ENCODE results near the gene SPINT1.
"Not testable (repeated sequence)": the region's sequence is repeated elsewhere in the genome, so short reads cannot be mapped to it uniquely, and the experiment has no call there.

The SPINT1 gene

DNA sequence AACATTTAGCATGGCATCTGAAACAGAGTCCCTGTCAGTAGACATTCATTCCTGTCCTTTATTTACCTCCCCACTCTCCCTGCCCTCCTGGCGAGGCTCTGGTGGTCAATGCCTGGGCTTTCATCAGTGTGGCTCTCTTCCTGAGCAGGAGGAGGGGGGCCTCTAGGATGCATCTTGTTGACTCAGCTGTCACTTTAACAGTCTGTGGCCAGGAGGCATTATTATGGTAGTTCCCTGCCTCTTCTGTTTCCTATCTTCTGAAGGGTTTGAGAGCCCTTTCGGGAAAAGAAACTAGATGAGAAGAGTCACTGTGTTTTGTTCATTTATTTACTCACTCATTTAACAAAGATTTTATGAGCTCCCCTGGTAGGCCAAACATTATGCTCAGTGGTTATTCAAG is 13.0 kb upstream of the SPINT1 start:
- DNase-seq: no peak

- DNase-seq: no peak
Measured at GRCh38 chr15:40831861-40832260, 12.0 kb upstream of the SPINT1 start.

DNA sequence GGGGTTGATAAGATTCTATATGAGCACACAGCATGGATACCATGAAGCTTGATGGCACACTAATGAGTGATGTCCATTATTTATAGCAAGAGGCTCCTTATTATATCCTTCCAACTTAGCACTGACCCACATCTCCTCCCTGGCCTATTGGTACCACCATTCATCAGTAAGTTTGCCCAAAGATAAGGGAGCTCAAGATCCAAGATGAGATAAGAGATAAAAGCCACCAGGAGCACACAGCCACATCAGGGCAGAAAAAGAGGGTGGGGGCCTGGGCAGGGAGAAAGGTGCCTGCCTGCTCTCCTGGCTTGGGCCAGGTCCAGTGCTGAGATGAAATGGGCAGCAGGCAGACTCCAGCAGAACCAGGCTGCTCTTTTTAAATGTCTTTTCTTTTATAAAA is 10.9 kb upstream of the SPINT1 start:
- no peak for DNase-seq

GRCh38 chr15:40836020-40836419 is 7.8 kb upstream of the SPINT1 start:
- no peak for DNase-seq

GRCh38 chr15:40838756-40839155 is 5.1 kb upstream of the SPINT1 start:
- DNase-seq: no peak

DNA sequence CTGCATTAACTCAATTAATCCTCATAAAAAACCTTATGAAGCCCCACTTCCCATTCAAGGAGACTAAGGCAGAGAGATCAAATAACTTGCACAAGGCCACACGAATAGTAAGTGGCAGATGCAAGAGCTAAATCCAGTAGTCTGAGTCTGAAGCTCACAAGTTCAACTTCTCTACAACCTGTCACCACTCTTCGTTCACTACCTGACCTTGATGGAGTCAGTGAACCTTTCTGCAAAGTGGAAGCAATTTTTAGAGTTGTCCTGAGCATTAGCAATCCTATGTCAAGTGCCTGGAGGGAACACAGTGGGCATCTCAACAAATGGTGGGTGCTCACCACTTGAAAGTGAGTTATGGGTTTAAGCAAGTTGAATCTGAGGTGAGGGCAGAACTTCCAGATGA is 2.1 kb upstream of the SPINT1 start:
- no peak for DNase-seq

DNA sequence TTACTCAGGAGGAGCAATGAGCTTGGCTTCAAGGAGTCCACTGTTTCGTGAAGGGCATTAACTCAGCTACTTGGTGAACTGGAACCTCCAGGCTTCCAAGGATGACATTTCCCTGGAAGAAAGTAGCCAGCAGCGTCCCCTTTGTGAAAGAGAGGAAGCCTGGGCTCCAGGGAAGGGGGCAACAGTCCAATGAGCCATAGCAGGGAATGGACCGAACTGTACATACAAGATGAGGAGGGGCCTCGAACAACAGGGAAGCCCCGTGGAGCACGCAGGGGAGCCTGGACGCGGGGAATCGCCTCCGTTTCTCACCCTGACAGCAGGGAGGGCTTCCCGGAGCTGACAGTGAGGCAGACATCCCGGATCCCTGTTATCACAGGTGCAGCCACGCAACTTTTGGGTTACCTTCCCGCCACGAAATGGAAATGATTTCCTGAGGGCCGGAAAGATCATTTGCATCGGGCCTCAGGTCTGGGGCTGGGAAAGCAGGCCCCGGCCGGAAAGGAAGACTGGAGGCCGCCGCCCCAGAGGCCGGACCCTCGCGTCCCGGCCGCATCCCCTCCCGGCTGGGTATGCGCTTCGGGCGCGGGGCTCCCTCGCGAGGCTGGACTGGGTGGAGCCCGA is 475 bp upstream of the SPINT1 start:
- DNase-seq: no peak

DNA sequence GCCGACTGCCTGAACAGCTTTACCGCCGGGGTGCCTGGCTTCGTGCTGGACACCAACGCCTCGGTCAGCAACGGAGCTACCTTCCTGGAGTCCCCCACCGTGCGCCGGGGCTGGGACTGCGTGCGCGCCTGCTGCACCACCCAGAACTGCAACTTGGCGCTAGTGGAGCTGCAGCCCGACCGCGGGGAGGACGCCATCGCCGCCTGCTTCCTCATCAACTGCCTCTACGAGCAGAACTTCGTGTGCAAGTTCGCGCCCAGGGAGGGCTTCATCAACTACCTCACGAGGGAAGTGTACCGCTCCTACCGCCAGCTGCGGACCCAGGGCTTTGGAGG is 815 bp downstream of the SPINT1 start:
- peak; percentile 5 for DNase-seq

DNA sequence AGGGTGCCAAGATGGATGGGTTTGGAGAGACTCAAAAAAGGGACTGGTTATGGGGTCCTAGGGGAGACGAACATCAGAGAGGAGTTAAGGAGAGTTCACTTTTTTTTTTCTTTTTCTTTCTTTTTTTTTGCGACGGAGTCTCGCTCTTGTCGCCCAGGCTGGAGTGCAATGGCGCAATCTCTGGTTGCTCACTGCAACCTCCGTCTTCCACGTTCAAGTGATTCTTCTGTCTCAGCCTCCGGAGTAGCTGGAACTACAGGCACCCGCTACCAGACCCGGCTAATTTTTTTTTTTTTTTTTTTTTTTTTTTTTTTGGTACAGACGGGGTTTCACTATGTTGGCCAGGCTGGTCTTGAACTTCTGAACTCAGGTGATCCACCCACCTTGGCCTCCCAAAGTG is 1.2 kb downstream of the SPINT1 start:
- no peak for DNase-seq

DNA sequence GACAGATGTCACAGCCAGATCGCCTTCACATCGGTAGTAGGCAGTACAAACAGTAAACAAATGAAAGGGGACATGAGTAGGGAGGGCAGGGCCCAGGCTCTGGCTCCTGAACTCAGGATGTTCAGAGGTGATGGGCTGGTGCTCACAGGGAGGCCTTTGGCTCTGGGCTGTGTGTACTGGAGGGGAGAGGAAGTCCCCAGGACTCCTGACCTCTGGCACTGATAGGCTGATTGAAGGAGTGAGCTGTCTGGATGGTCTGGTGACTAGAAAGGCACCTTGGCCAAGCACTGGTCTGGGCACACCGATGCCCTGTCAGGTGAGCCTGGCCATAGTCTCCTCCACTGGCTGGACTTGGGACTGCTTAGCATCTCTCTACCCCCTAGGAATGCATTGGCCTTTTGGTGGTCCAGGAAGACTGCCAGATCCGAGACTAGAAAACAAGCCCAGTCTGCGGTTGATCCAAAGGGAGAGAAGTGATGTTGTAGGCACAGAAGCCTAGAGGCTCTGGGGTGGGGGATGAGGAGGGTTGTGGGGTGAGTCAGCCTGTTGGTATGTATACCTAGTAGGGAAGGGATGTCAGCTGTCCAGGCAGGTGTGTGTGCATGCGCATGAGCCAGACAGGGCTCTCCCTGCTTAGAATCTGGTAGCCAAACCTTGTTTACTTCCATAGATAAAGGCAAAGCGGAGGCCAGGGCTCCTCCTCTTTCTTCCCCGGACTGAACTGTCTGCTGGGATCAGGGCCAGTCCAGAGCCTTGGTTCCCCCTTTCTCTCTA is 1.9 kb downstream of the SPINT1 start:
- DNase-seq: no peak

DNA sequence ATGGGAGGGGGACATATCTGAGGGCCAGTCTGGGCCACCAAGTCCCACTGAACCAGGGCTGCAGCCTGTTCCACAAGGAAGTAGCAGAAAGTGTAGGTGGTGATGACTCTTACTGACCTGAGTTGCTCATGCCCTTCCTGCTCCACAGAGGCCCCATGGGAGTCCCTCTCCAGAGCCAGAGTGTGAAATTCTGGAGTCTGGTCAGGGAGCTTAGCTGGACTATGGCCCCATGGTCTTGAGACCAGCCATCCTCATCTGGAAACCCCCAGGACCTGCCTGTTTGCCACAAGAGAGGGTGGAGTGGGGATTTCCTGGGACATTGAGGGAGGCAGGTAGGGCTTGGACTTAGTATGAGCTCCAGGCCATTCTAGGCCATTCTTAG is 3.0 kb downstream of the SPINT1 start:
- DNase-seq: no peak

GRCh38 chr15:40847223-40847961 is 3.5 kb downstream of the SPINT1 start:
- DNase-seq: no peak

DNA sequence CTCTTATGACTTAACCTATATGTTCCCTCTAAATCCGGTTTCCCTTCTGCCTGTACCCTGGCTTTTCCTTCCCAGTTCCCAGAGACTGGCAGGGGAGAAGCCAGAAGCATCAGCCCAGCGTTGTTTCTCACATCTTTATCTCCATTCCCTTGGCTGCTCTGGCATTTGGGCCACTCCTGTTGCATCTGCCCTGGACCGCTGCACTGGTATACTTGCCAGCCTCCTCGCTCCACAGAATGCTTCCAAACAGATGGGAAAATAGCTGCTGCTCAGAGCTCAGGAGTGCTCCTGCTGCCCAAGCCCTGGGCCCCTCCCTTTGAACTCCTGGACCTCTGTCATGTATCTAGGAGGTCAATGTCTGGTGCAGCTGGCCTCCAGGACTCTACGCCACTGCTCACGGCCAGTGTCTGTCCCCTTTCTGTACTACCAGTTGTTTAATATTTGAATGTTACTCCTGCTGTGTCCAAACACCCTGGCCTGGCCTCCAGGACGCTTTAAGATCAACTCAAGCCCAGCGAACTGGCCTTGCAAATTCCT is 6.8 kb downstream of the SPINT1 start:
- no peak for DNase-seq

DNA sequence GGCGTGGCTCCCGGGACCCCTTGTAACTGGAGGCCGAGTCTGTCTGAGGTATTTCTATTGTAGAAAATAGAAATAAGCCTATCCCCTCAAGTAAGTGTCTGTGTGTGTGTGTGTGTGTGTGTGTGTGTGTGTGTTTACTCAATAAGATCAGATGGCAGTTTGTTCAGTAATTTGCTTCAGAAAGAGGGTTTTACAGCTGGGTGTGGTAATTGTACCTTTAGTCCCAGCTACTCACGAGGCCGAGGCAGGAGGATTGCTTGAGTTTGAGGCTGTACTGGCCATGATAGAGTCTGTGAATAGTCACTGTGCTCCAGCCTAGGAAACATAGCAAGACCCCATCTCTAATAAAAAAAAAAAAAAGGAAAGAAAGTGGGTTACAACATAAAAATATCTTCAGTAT is 8.7 kb downstream of the SPINT1 start:
- no peak for DNase-seq

- DNase-seq: no peak
Measured at GRCh38 chr15:40853241-40853890, 9.5 kb downstream of the SPINT1 start.

DNA sequence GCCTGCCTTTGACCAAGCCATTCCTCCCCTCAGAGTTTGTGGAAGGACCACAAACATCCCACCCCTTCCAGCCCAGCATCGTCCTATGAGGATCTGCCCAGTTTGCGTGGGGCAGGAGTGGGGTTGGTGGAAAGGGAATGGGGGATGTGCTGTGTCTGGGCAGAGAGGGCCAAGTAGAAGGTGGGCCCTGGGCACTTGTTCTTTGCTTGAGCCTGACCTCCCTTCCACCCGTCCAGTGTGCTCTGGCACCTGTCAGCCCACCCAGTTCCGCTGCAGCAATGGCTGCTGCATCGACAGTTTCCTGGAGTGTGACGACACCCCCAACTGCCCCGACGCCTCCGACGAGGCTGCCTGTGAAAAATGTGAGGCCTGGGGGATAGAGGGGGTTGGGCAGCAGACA is 10.3 kb downstream of the SPINT1 start:
- DNase-seq: no peak

- no peak for DNase-seq
Measured at GRCh38 chr15:40855706-40856234, 11.9 kb downstream of the SPINT1 start.

GRCh38 chr15:40856746-40857145 is 12.9 kb downstream of the SPINT1 start:
- DNase-seq: no peak

DNA sequence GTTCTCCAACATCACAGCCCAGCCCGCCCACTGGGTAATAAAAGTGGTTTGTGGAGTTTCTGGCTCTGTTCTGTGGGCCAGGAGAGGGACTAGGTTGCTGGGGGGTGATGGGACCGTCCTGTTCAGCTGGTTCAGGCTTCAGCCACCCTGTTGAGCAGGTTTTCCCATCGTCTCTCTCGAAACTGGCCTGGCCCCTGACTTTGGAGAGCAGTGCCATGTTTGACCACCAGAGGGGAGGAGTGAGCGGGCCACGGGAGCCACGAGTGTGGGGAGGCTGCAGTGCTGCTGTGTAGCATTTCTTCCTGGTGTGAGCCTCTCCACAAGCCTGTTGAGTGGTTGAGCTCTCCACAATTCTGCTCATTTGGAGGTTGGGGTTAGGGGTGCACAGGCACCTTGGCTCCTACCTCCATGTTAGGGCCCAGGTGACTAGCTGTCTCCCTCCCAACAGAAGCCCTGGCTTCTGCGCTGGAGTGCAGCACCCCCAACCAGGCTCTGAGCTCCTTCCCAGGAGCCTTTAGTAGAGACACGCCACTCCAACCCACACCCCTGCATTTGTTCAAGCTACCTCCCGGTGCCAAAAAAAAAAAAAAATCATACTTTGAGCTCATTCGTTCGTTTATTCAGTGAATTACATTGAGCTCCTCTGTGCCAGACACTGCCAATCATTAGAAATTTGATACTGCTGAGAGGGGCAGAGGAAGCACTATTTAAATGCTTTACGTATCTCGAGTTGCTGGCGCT is 13.9 kb downstream of the SPINT1 start:
- peak; percentile 78 for DNase-seq

GRCh38 chr15:40858706-40859105 is 14.9 kb downstream of the SPINT1 start:
- DNase-seq: no peak

- peak; percentile 84 for DNase-seq
Measured at GRCh38 chr15:40859206-40859851, 15.5 kb downstream of the SPINT1 start.

- DNase-seq: not testable (repeated sequence)
Measured at GRCh38 chr15:40861147-40861546, 17.3 kb downstream of the SPINT1 start.

Data from T-helper 9 cell (primary cell).